ENCODE results near the gene IL36B. TPM values are rescaled to one million over a fixed set of nuclear protein-coding genes. Genes with fewer than 3 reads are reported as not detected.

IL36B gene
- total RNA-seq, 1 donor from 2014 or later = not detected

DNA sequence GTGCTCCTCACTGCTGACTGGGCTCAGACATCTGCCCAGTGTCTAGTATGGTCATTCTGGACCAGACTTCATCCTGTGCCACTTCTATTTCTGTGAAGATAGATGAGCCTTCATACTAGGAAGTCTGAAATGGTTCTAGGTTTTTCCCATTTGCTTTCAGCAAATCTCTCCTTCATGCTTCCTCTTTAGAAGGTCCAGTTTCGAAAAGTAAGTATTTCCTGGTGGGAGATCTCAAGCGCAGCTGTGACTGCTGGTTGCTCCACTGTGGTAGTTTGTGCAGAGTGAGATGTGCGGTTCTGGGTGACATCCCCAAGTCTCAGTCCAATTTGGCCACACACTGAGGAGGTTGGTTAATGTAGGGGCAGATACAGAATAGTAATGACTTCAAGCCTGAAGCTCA is 14.4 kb downstream of the IL36B start:
- no peak for TF ChIP-seq EZH2 (IDR thresholded peaks at IDR 0.05; ENCODE audit: insufficient read depth, low read length)
- TF ChIP-seq, protein P1, sequence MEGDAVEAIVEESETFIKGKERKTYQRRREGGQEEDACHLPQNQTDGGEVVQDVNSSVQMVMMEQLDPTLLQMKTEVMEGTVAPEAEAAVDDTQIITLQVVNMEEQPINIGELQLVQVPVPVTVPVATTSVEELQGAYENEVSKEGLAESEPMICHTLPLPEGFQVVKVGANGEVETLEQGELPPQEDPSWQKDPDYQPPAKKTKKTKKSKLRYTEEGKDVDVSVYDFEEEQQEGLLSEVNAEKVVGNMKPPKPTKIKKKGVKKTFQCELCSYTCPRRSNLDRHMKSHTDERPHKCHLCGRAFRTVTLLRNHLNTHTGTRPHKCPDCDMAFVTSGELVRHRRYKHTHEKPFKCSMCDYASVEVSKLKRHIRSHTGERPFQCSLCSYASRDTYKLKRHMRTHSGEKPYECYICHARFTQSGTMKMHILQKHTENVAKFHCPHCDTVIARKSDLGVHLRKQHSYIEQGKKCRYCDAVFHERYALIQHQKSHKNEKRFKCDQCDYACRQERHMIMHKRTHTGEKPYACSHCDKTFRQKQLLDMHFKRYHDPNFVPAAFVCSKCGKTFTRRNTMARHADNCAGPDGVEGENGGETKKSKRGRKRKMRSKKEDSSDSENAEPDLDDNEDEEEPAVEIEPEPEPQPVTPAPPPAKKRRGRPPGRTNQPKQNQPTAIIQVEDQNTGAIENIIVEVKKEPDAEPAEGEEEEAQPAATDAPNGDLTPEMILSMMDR (IDR thresholded peaks at IDR 0.05; ENCODE audit: insufficient read depth, low read depth, low read length) = no peak
- FAIRE-seq = no peak
- H3K27me3 Mint-ChIP-seq (ENCODE audit: low read depth, unreplicated experiment) = peaks cover 17% of the 10 kb centered on the region

DNA sequence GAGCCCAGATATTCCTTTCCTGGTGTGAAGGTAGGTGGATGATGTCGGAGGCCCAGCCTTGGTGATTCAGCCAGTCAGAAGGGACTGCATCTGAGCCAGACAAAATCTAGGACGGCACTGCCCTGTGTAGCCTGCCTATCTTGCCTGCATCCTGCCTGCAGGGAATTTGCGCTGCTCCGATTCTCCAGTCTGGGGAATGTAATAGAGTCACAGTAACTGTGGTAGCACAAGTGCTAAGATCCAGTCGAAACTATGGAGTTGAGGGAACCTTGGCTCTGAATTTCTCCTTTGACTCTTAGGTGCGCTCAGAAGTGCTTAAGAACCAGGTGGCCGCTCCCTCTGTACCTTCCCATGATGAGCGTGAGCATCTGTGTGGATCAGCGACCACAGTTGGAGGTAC is 15.9 kb downstream of the IL36B start:
- Mint-ChIP-seq H3K9me3 (ENCODE audit: unreplicated experiment) (peaks cover 2% of the 10 kb centered on the region), H3K27ac (ENCODE audit: unreplicated experiment) (no peak overlapping the region), H3K4me1 (ENCODE audit: low read depth, unreplicated experiment) (no peaks in the 10 kb centered on the region), H3K36me3 (ENCODE audit: low read depth, unreplicated experiment) (no peaks in the 10 kb centered on the region), H3K4me3 (ENCODE audit: unreplicated experiment) (no peak overlapping the region), H3K27me3 (ENCODE audit: low read depth, unreplicated experiment) (peaks cover 24% of the 10 kb centered on the region)
- Histone ChIP-seq H3K27me3 (ENCODE audit: insufficient read depth, low read length) (peaks cover 28% of the 10 kb centered on the region), H3K9me3 (ENCODE audit: insufficient read depth, low read depth, low read length) (no peaks in the 10 kb centered on the region), H3K4me2 (ENCODE audit: low read length) (no peak overlapping the region), H2AFZ (ENCODE audit: low read depth, low read length) (no peak overlapping the region), H3K4me3 (ENCODE audit: insufficient read depth, low read depth, low read length) (no peak overlapping the region), H4K20me1 (ENCODE audit: insufficient read depth, low read length) (no peaks in the 10 kb centered on the region), H3K79me2 (ENCODE audit: insufficient read depth, low read length) (no peaks in the 10 kb centered on the region), H3K36me3 (ENCODE audit: insufficient read depth, low read length) (no peaks in the 10 kb centered on the region), H3K27ac (ENCODE audit: low read depth, low read length) (no peak overlapping the region), H3K4me1 (ENCODE audit: insufficient read depth, low read length) (no peaks in the 10 kb centered on the region), H3K9ac (ENCODE audit: low read length) (no peak overlapping the region)
- no peak for FAIRE-seq
- TF ChIP-seq, protein P1 (IDR thresholded peaks at IDR 0.05; ENCODE audit: insufficient read depth, low read depth, low read length) = no peak
- no peak for TF ChIP-seq EZH2 (IDR thresholded peaks at IDR 0.05; ENCODE audit: insufficient read depth, low read length)
- no peak for DNase-seq (ENCODE audit: low read depth)

More for the DNA sequence above, 14.4 kb downstream of the IL36B start:
- no peaks in the 10 kb centered on the region for H3K9me3 ChIP-seq (ENCODE audit: insufficient read depth, low read depth, low read length)
- no peak overlapping the region for H2AFZ ChIP-seq (ENCODE audit: low read depth, low read length)
- H3K27ac ChIP-seq (ENCODE audit: low read depth, low read length) = no peak overlapping the region
- no peak overlapping the region for H3K27ac Mint-ChIP-seq (ENCODE audit: unreplicated experiment)
- H3K4me3 ChIP-seq (ENCODE audit: insufficient read depth, low read depth, low read length) = no peak overlapping the region
- H3K4me1 Mint-ChIP-seq (ENCODE audit: low read depth, unreplicated experiment) = no peaks in the 10 kb centered on the region
- no peak for DNase-seq (ENCODE audit: low read depth)
- H3K36me3 Mint-ChIP-seq (ENCODE audit: low read depth, unreplicated experiment) = no peaks in the 10 kb centered on the region
- H3K4me1 ChIP-seq (ENCODE audit: insufficient read depth, low read length) = no peaks in the 10 kb centered on the region
- peaks cover 2% of the 10 kb centered on the region for H3K9me3 Mint-ChIP-seq (ENCODE audit: unreplicated experiment)
- H3K9ac ChIP-seq (ENCODE audit: low read length) = no peak overlapping the region
- H3K79me2 ChIP-seq (ENCODE audit: insufficient read depth, low read length) = no peaks in the 10 kb centered on the region
- H3K4me2 ChIP-seq (ENCODE audit: low read length) = no peak overlapping the region
- H3K27me3 ChIP-seq (ENCODE audit: insufficient read depth, low read length) = peaks cover 20% of the 10 kb centered on the region
- H4K20me1 ChIP-seq (ENCODE audit: insufficient read depth, low read length) = no peaks in the 10 kb centered on the region
- H3K4me3 Mint-ChIP-seq (ENCODE audit: unreplicated experiment) = no peak overlapping the region
- no peaks in the 10 kb centered on the region for H3K36me3 ChIP-seq (ENCODE audit: insufficient read depth, low read length)

DNA sequence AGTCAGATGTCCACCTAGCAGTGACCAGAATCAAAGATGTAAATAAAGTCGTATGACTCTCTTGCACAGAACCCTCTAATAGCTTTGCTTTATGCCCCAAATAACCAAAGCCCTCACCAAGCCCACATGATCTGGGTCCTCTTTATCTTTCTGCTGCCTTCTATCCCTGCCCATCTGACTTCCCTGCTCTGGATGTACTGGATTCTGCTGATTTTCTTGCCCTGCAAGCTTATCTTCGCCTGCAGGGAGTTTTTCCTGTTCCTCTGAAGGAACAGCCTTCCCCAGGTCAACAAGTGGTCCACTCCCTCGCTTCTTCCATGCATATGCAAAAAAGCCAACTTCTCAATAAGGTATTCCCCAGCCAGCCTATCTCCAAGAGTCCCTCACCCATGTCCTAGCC is 18.7 kb downstream of the IL36B start:
- Mint-ChIP-seq H3K4me3 (ENCODE audit: unreplicated experiment) (no peak overlapping the region), H3K27ac (ENCODE audit: unreplicated experiment) (no peak overlapping the region), H3K9me3 (ENCODE audit: unreplicated experiment) (peaks cover 4% of the 10 kb centered on the region), H3K36me3 (ENCODE audit: low read depth, unreplicated experiment) (no peaks in the 10 kb centered on the region), H3K4me1 (ENCODE audit: low read depth, unreplicated experiment) (no peaks in the 10 kb centered on the region), H3K27me3 (ENCODE audit: low read depth, unreplicated experiment) (peaks cover 33% of the 10 kb centered on the region)
- Histone ChIP-seq H3K4me1 (ENCODE audit: insufficient read depth, low read length) (no peaks in the 10 kb centered on the region), H3K36me3 (ENCODE audit: insufficient read depth, low read length) (no peaks in the 10 kb centered on the region), H3K9me3 (ENCODE audit: insufficient read depth, low read depth, low read length) (no peaks in the 10 kb centered on the region), H2AFZ (ENCODE audit: low read depth, low read length) (no peak overlapping the region), H3K27ac (ENCODE audit: low read depth, low read length) (no peak overlapping the region), H3K79me2 (ENCODE audit: insufficient read depth, low read length) (no peaks in the 10 kb centered on the region), H3K27me3 (ENCODE audit: insufficient read depth, low read length) (peaks cover 35% of the 10 kb centered on the region), H4K20me1 (ENCODE audit: insufficient read depth, low read length) (no peaks in the 10 kb centered on the region), H3K4me2 (ENCODE audit: low read length) (no peak overlapping the region), H3K9ac (ENCODE audit: low read length) (no peak overlapping the region), H3K4me3 (ENCODE audit: insufficient read depth, low read depth, low read length) (no peak overlapping the region)
- TF ChIP-seq, protein P1 (IDR thresholded peaks at IDR 0.05; ENCODE audit: insufficient read depth, low read depth, low read length) = no peak
- no peak for TF ChIP-seq EZH2 (IDR thresholded peaks at IDR 0.05; ENCODE audit: insufficient read depth, low read length)
- DNase-seq (ENCODE audit: low read depth) (no peak), FAIRE-seq (no peak)

All from astrocyte (in vitro differentiated cells and primary cell).